Lung (tissue), 12 donors: ENCODE measurements around the gene WNT11. TPM values are rescaled to one million over a fixed set of nuclear protein-coding genes. Genes with fewer than 3 reads are reported as not detected.
A peak's percentile ranks its signal among the peaks of the same experiment; 100 is the strongest.

Source experiments
- ATAC-seq: fragments of 200-7000 bp; cut with Tn5 transposase; one replicate; pipeline ENCODE4 v1.9.1; 2020; ENCODE audit warnings: moderate number of reproducible peaks; ENCODE audit not compliant: insufficient read depth, low FRiP score
- DNase-seq, 3 donors: peaks; one replicate each; pipeline ENCODE4 v3.0.0-alpha.2; 2013 to 2017
- H3K27ac ChIP-seq, 2 donors: one replicate each; pipeline ENCODE4 v1.5.1; 2013; ENCODE audit warnings: mild to moderate bottlenecking in 2 of 2, moderate library complexity in 2 of 2, control low read depth in 1 of 2, inconsistent platforms in 1 of 2, low read depth in 1 of 2, low read length in 1 of 2
- H3K27me3 ChIP-seq, 3 donors: one replicate each; pipeline ENCODE4 v1.5.1; 2013; ENCODE audit warnings: low read length in 2 of 3; ENCODE audit not compliant: control insufficient read depth in 3 of 3, insufficient read depth in 3 of 3
- H3K36me3 ChIP-seq, 4 donors: one replicate each; pipeline ENCODE4 v1.5.1; 2013; ENCODE audit warnings: low read length in 4 of 4, mild to moderate bottlenecking in 1 of 4, moderate library complexity in 1 of 4; ENCODE audit not compliant: control insufficient read depth in 4 of 4, insufficient read depth in 4 of 4
- H3K4me1 ChIP-seq, 5 donors: one replicate each; pipeline ENCODE4 v1.5.1; 2013; ENCODE audit warnings: low read length in 5 of 5, mild to moderate bottlenecking in 2 of 5, moderate library complexity in 1 of 5; ENCODE audit not compliant: control insufficient read depth in 5 of 5, insufficient read depth in 5 of 5
- H3K4me3 ChIP-seq: one replicate; pipeline ENCODE4 v1.5.1; 2013; ENCODE audit warnings: mild to moderate bottlenecking, control low read depth, moderate library complexity
- H3K9ac ChIP-seq, 2 donors: one replicate each; pipeline ENCODE4 v1.5.1; 2013; ENCODE audit warnings: low read length in 2 of 2, control low read depth in 1 of 2; ENCODE audit not compliant: insufficient read depth in 1 of 2
- H3K9me3 ChIP-seq, 4 donors: one replicate each; pipeline ENCODE4 v1.5.1; 2013; ENCODE audit warnings: low read length in 3 of 4, mild to moderate bottlenecking in 1 of 4, moderate library complexity in 1 of 4; ENCODE audit not compliant: control insufficient read depth in 4 of 4, insufficient read depth in 3 of 4
- WGBS, 2 donors: extraction: QIAGEN DNeasy Blood & Tissue Kit; methylation state at CpG; one replicate each; pipeline ENCODE4 v1.1.7; 2013; 5-methylcytosine and 5-hydroxymethylcytosine counted together
- polyA plus RNA-seq, 2 donors: library from polyadenylated mRNA; stranded (reverse); fragments of 200-250 nt; gene quantifications; one replicate each; pipeline ENCODE4 v1.2.1, GENCODE V29; 2013
- total RNA-seq, 2 donors: library from RNA; depleted of rRNA in 1 of 2; stranded (reverse); fragments of >200 nt in 1 of 2; gene quantifications; one replicate each; pipeline ENCODE4 v1.2.1, GENCODE V29; 2014 to 2021
- TF ChIP-seq, protein P1 (sequence below): IDR thresholded peaks from 2 replicates; pipeline ENCODE4 v1.5.1; 2012; ENCODE audit warnings: mild to moderate bottlenecking; ENCODE audit errors: control extremely low read depth, extremely low read depth
- donor health status: control.
- donor health status: control.
- donor health status: Bipolar disorder and iron deficiency.
- donor health status: healthy.
- donor health status: DM: yes; HTN: yes; CAD: no.

WNT11 gene
- total and polyA plus RNA-seq, 4 donors, result 1.5 to 31.3 (median 3.6) TPM

- H3K36me3 ChIP-seq, result no peaks in the 10 kb centered on the region
- TF ChIP-seq, protein P1, sequence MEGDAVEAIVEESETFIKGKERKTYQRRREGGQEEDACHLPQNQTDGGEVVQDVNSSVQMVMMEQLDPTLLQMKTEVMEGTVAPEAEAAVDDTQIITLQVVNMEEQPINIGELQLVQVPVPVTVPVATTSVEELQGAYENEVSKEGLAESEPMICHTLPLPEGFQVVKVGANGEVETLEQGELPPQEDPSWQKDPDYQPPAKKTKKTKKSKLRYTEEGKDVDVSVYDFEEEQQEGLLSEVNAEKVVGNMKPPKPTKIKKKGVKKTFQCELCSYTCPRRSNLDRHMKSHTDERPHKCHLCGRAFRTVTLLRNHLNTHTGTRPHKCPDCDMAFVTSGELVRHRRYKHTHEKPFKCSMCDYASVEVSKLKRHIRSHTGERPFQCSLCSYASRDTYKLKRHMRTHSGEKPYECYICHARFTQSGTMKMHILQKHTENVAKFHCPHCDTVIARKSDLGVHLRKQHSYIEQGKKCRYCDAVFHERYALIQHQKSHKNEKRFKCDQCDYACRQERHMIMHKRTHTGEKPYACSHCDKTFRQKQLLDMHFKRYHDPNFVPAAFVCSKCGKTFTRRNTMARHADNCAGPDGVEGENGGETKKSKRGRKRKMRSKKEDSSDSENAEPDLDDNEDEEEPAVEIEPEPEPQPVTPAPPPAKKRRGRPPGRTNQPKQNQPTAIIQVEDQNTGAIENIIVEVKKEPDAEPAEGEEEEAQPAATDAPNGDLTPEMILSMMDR, result no peak
- no peak overlapping the region for H3K27ac ChIP-seq
- ATAC-seq, result no peak
- H3K9ac ChIP-seq, result peak overlapping the region in 1 of 2 donors; percentile 11
- DNase-seq, result peak; percentile 41 to 75 (median 54)
- H3K4me3 ChIP-seq, result no peak overlapping the region
- H3K4me1 ChIP-seq, result peaks cover 0 to 16% (median 9%) of the 10 kb centered on the region in 5 donors
- 71 to 85% methylated on average over 8 of the region's 8 CpGs for WGBS, 2 donors
- H3K9me3 ChIP-seq, result no peaks in the 10 kb centered on the region
- no peaks in the 10 kb centered on the region for H3K27me3 ChIP-seq
Observed at GRCh38 chr11:76237000-76237649, 30.8 kb upstream of the WNT11 start.

- TF ChIP-seq, protein P1, result no peak
- H3K27me3 ChIP-seq, result no peaks in the 10 kb centered on the region
- H3K4me3 ChIP-seq, result peak overlapping the region; percentile 45
- 2 to 5% methylated on average over 43 to 44 of the region's 44 CpGs for WGBS, 2 donors
- peak overlapping the region in 1 of 2 donors; percentile 90 for H3K9ac ChIP-seq
- H3K27ac ChIP-seq, result peak overlapping the region; percentile 9 to 75
- H3K36me3 ChIP-seq, result no peaks in the 10 kb centered on the region
- ATAC-seq, result peak; percentile 37
- H3K9me3 ChIP-seq, result no peaks in the 10 kb centered on the region
- peak in 1 of 3 donors; percentile 76 for DNase-seq
- H3K4me1 ChIP-seq, result peaks cover 0 to 16% (median 4%) of the 10 kb centered on the region in 5 donors
Observed at GRCh38 chr11:76236092-76236999, 30.0 kb upstream of the WNT11 start.

DNA sequence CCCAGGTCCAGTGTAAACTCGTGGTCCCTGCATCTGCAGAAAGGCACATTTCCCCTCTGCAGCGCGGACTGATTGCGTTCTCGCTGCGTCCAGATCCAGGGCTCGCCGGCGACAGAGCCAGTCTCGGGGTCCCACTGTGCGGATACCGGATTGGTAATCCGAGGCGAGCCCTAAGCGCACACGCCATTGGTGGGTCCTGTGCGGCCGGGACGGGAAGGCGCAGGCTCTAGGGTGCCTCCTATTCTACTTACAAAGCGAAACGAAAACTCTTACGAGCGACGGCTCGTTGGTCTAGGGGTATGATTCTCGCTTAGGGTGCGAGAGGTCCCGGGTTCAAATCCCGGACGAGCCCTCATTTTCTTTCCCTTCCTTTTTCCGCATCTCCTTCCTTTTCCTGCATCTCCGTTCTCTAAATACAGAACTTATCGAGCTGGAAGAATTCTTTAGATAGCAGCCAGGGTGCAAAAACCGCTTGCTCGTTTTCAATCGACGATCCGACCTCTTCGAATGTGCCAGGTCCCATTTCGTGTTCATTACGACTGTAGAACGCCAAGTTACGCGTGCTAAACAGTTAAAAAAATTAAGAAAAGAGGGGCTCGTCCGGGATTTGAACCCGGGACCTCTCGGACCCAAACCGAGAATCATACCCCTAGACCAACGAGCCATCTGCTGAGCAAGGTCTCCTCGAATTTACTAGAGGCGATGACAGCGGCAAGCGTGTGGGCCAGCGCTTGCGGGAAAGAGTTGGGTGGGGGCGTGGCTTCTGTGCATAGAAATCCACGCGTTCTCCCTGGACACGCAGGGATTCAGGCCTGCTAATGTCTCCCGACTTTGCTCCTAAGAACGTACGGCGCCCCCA is 29.2 kb upstream of the WNT11 start:
- Histone ChIP-seq H3K27me3 (no peaks in the 10 kb centered on the region), H3K4me3 (peak overlapping the region; percentile 75), H3K36me3 (no peaks in the 10 kb centered on the region), H3K9me3 (no peaks in the 10 kb centered on the region), H3K27ac (peak overlapping the region; percentile 73 to 84), H3K4me1 (peaks cover 0 to 16% (median 0%) of the 10 kb centered on the region in 5 donors), H3K9ac (peak overlapping the region in 1 of 2 donors; percentile 90)
- ATAC-seq, result peak; percentile 82
- TF ChIP-seq, protein P1, result no peak
- WGBS, 2 donors, result 0 to 1% methylated on average over 63 to 65 of the region's 65 CpGs
- DNase-seq, result peak; percentile 97 to 99 (median 99)
